ENCODE results near the gene RRAS2.

GRCh38 chr11:14255238-14255534, 103.8 kb downstream of the RRAS2 start:
- TF ChIP-seq CTCF (conservative IDR thresholded peaks at IDR 0.05; ENCODE audit: low read length) (no peak), EZH2phosphoT487 (IDR thresholded peaks at IDR 0.05; ENCODE audit: borderline replicate concordance, low read depth, low read length) (no peak)
